ENCODE measurements around the gene NUP210. TPM values are rescaled to one million over a fixed set of nuclear protein-coding genes. Genes with fewer than 3 reads are reported as not detected.

Gene NUP210
- total and polyA plus RNA-seq, 2 donors (not counting 3 experiments of a cell fraction or from before 2014, with no cell fraction given), result 0.14 to 0.84 TPM

GRCh38 chr3:13399603-13400002 is 20.5 kb downstream of the NUP210 start:
- no peaks in the 10 kb centered on the region for H3K36me3 ChIP-seq (ENCODE audit: control insufficient read depth in 2 of 2, extremely low read depth in 1 of 2, insufficient read depth in 2 of 2, low read length in 2 of 2)
- POLR2A ChIA-PET, result no interaction called here
- no peak for DNase-seq (ENCODE audit: low read depth, low spot score)
- H3K9ac ChIP-seq (replicated peaks; ENCODE audit: extremely low read depth, insufficient read depth, low read length), result no peak overlapping the region
- H3K4me2 ChIP-seq (ENCODE audit: insufficient read depth, low read length), result no peak overlapping the region
- no TSS peak for BruUV-seq (replicated peaks)
- CTCF ChIA-PET, result no interaction called here
- no peaks in the 10 kb centered on the region for H4K20me1 ChIP-seq (replicated peaks; ENCODE audit: control insufficient read depth, extremely low read depth, insufficient read depth, low read length)
- H3K9me1 ChIP-seq (replicated peaks; ENCODE audit: control insufficient read depth, extremely low read depth, insufficient read depth, low read length), result no peaks in the 10 kb centered on the region
- TF ChIP-seq CTCF (IDR thresholded peaks at IDR 0.05; ENCODE audit: extremely low read depth in 1 of 2, insufficient read depth in 1 of 2, low read depth in 1 of 2, low read length in 2 of 2), result no peak
- no peak for TF ChIP-seq GATA2 (IDR thresholded peaks at IDR 0.05; ENCODE audit: insufficient read depth, insufficient read length, low read depth, low read length)
- H2AFZ ChIP-seq (ENCODE audit: low read depth, low read length), result no peak overlapping the region
- H3K79me2 ChIP-seq (ENCODE audit: control insufficient read depth, insufficient read depth, low read length), result no peaks in the 10 kb centered on the region
- no peaks in the 10 kb centered on the region for H3K4me1 ChIP-seq (ENCODE audit: control insufficient read depth, extremely low read depth, insufficient read depth, low read length)
- intact Hi-C loops (cut with micrococcal nuclease) (no loop called here), dilution Hi-C loops (cut with MboI; ENCODE audit: extremely low pct_ligation_motif_present, low sequenced_read_pairs) (no loop called here)
- no peak overlapping the region for H3K4me3 ChIP-seq (replicated peaks in 1 of 3; ENCODE audit: insufficient read depth in 1 of 3, low read depth in 1 of 3, low read length in 3 of 3)
- H3K27ac ChIP-seq (ENCODE audit: insufficient read depth, low read depth, low read length), result no peak overlapping the region
- no peaks in the 10 kb centered on the region for H3K27me3 ChIP-seq (ENCODE audit: control insufficient read depth in 2 of 2, insufficient read depth in 2 of 2, low read length in 2 of 2)
- H3K9me3 ChIP-seq (replicated peaks; ENCODE audit: control insufficient read depth, insufficient read depth, low read length), result no peaks in the 10 kb centered on the region
- no peak for FAIRE-seq

GRCh38 chr3:13397316-13397715 is 22.8 kb downstream of the NUP210 start:
- FAIRE-seq, result no peak
- H3K4me2 ChIP-seq (ENCODE audit: insufficient read depth, low read length), result no peak overlapping the region
- no peaks in the 10 kb centered on the region for H3K9me3 ChIP-seq (replicated peaks; ENCODE audit: control insufficient read depth, insufficient read depth, low read length)
- POLR2A ChIA-PET, result no interaction called here
- no peaks in the 10 kb centered on the region for H3K36me3 ChIP-seq (ENCODE audit: control insufficient read depth in 2 of 2, extremely low read depth in 1 of 2, insufficient read depth in 2 of 2, low read length in 2 of 2)
- H3K4me1 ChIP-seq (ENCODE audit: control insufficient read depth, extremely low read depth, insufficient read depth, low read length), result no peaks in the 10 kb centered on the region
- no peak overlapping the region for H2AFZ ChIP-seq (ENCODE audit: low read depth, low read length)
- no peak overlapping the region for H3K9ac ChIP-seq (replicated peaks; ENCODE audit: extremely low read depth, insufficient read depth, low read length)
- intact Hi-C loops (cut with micrococcal nuclease) (no loop called here), dilution Hi-C loops (cut with MboI; ENCODE audit: extremely low pct_ligation_motif_present, low sequenced_read_pairs) (no loop called here)
- H3K27ac ChIP-seq (ENCODE audit: insufficient read depth, low read depth, low read length), result no peak overlapping the region
- H3K9me1 ChIP-seq (replicated peaks; ENCODE audit: control insufficient read depth, extremely low read depth, insufficient read depth, low read length), result no peaks in the 10 kb centered on the region
- DNase-seq (ENCODE audit: low read depth, low spot score), result no peak
- H3K27me3 ChIP-seq (ENCODE audit: control insufficient read depth in 2 of 2, insufficient read depth in 2 of 2, low read length in 2 of 2), result no peaks in the 10 kb centered on the region
- H3K79me2 ChIP-seq (ENCODE audit: control insufficient read depth, insufficient read depth, low read length), result no peaks in the 10 kb centered on the region
- CTCF ChIA-PET, result no interaction called here
- no TSS peak for BruUV-seq (replicated peaks)
- no peak overlapping the region for H3K4me3 ChIP-seq (replicated peaks in 1 of 3; ENCODE audit: insufficient read depth in 1 of 3, low read depth in 1 of 3, low read length in 3 of 3)
- TF ChIP-seq FOS (IDR thresholded peaks at IDR 0.05; ENCODE audit: borderline replicate concordance, insufficient read depth, low read length) (no peak), EZH2 (IDR thresholded peaks at IDR 0.05; ENCODE audit: borderline replicate concordance, low read depth, low read length, severe bottlenecking) (no peak), POLR2A (IDR thresholded peaks at IDR 0.05; ENCODE audit: low read depth, low read length) (no peak), GATA2 (IDR thresholded peaks at IDR 0.05; ENCODE audit: insufficient read depth, insufficient read length, low read depth, low read length) (no peak), POLR2AphosphoS5 (IDR thresholded peaks at IDR 0.05; ENCODE audit: insufficient read depth, low read depth, low read length) (no peak), MYC (IDR thresholded peaks at IDR 0.05; ENCODE audit: low read depth, low read length) (no peak), CTCF (IDR thresholded peaks at IDR 0.05; ENCODE audit: extremely low read depth in 1 of 2, insufficient read depth in 1 of 2, low read depth in 1 of 2, low read length in 2 of 2) (no peak), MAX (IDR thresholded peaks at IDR 0.05; ENCODE audit: insufficient read depth, insufficient read length) (no peak), JUN (IDR thresholded peaks at IDR 0.05; ENCODE audit: borderline replicate concordance, insufficient read depth, insufficient read length, low read depth) (no peak)
- no peaks in the 10 kb centered on the region for H4K20me1 ChIP-seq (replicated peaks; ENCODE audit: control insufficient read depth, extremely low read depth, insufficient read depth, low read length)

All from endothelial cell of umbilical vein (primary cell).